Dendritic cell treated with granulocyte-macrophage colony-stimulating factor and Interleukin-4, amounts not matched to agents 40 ng/mL and 50 ng/mL, for 4 days (primary cell): Measurements from ENCODE around the gene SERPINA6.
"Not testable (repeated sequence)": the region's sequence is repeated elsewhere in the genome, so short reads cannot be mapped to it uniquely, and the experiment has no call there.

Experiments
- H3K27ac Mint-ChIP-seq: one replicate; pipeline ENCODE4 v1.8.0; 2022; ENCODE audit warnings: mild to moderate bottlenecking, mixed read lengths
- H3K27me3 Mint-ChIP-seq: one replicate; pipeline ENCODE4 v1.8.0; 2022; ENCODE audit warnings: mild to moderate bottlenecking, mixed read lengths
- H3K36me3 Mint-ChIP-seq: one replicate; pipeline ENCODE4 v1.8.0; 2022; ENCODE audit warnings: low read depth, mixed read lengths
- H3K4me1 Mint-ChIP-seq: one replicate; pipeline ENCODE4 v1.8.0; 2022; ENCODE audit warnings: low read depth, mixed read lengths
- H3K4me3 Mint-ChIP-seq: one replicate; pipeline ENCODE4 v1.8.0; 2022; ENCODE audit warnings: mild to moderate bottlenecking, moderate library complexity, mixed read lengths
- H3K9me3 Mint-ChIP-seq: one replicate; pipeline ENCODE4 v1.8.0; 2022; ENCODE audit warnings: mixed read lengths
- intact Hi-C: fragments of 100-400 bp; cut with micrococcal nuclease; formaldehyde crosslinking; loops from one replicate; pipeline ENCODE4 v1.15.0; 2022

Gene SERPINA6

DNA sequence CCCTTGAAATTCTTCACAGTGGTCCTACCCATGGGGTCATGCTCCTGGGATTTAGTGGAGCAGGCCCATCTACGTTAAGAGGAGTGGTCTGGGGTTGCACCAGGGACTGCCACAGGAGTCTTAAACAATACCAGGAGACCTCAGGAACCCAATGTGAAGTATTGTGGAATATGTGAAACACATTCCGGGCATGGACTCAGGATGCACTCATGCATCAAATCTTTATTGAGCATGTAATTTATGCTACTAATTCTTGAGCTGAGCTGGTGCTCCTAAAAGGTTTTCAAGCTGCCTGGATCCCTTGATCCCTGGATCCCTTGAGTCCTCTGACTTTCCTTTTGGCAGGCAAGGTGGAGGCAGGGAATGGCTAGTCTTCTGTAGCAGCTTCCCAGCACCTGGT lies 38.9 kb downstream of the SERPINA6 start:
- no peak overlapping the region for H3K4me3 Mint-ChIP-seq
- no peaks in the 10 kb centered on the region for H3K36me3 Mint-ChIP-seq
- intact Hi-C loops: no loop called here
- H3K27ac Mint-ChIP-seq: no peak overlapping the region
- no peaks in the 10 kb centered on the region for H3K4me1 Mint-ChIP-seq
- H3K27me3 Mint-ChIP-seq: peaks cover 1% of the 10 kb centered on the region
- no peaks in the 10 kb centered on the region for H3K9me3 Mint-ChIP-seq

DNA sequence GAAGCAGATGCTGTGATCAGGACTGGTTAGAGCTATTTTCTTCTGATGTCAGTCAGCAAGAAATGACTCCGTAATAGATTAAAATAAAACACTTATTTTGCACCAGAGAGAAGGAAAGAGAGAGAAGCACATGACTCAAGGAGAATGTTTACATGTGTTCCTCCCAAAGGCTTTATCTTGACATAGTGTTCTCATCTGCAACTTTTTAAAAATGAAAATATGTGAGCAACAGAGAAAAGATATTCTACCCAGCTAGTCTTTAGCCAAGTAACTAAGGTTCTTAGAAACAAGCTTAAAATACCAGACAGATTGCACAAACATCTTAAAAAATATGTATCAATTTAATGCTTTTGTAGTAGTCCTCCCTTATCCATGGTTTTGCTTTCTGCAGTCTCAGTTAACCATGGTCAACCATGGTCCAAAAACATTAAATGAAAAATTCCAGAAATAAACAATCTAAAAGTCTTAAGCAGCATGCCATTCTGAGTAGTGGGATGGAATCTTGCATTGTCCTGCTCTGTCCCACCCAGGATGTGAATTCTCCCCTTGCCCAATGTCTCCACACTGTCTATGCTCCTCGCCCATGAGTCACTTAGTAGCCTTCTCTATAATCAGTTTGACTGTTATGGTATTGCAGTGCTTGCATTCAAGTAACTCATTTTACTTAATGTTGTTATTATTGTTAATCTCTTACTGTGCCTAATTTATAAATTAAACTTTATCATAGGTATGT lies 40.0 kb downstream of the SERPINA6 start:
- Mint-ChIP-seq H3K36me3 (no peaks in the 10 kb centered on the region), H3K27ac (no peak overlapping the region), H3K4me3 (no peak overlapping the region), H3K27me3 (peaks cover 1% of the 10 kb centered on the region), H3K4me1 (no peaks in the 10 kb centered on the region), H3K9me3 (no peaks in the 10 kb centered on the region)
- intact Hi-C loops: no loop called here

DNA sequence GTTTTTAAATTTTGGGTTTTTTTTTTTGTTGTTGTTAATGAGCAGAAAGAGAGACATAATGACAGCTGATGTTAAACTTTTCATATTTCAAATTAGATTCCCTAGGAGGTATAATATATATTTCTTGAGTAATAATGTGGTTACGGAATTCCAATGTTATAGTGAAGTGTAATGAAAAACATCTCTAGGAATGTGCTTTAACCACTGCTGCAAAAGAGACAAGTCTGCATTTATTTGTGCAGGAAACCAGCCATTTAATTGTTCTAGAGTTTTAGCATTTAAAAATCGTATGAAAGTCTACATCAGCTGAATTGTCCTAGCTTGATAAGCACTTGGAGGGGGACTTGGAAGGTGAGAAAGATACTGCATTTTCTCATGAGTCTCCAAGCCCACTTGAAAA lies 44.4 kb downstream of the SERPINA6 start:
- intact Hi-C loops: no loop called here
- Mint-ChIP-seq H3K27me3 (peaks cover 3% of the 10 kb centered on the region), H3K36me3 (no peaks in the 10 kb centered on the region), H3K4me1 (no peaks in the 10 kb centered on the region), H3K27ac (no peak overlapping the region), H3K9me3 (no peaks in the 10 kb centered on the region), H3K4me3 (no peak overlapping the region)

- H3K9me3 Mint-ChIP-seq, H3K27ac Mint-ChIP-seq, intact Hi-C loops, H3K27me3 Mint-ChIP-seq, H3K4me1 Mint-ChIP-seq, H3K4me3 Mint-ChIP-seq, H3K36me3 Mint-ChIP-seq: not testable (repeated sequence)
Observed at GRCh38 chr14:94276898-94277561, 46.1 kb downstream of the SERPINA6 start.

DNA sequence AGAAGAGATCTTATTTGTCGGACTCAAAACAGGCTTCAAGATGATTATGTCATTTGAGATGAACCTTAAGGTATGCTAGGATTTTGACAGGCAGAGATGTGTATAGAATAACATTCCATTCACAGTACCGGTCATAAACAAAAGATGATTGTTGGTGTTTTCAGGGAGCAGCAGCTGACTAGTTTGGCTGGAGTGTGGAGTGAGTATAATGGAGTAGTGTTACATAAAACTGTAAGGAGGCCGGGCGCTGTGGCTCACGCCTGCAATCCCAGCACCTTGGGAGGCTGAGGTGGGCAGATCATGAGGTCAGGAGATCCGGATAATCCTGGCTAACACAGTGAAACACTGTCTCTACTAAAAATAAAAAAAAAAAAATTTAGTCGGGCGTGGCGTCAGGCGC lies 54.0 kb downstream of the SERPINA6 start:
- Mint-ChIP-seq H3K27me3 (peaks cover 1% of the 10 kb centered on the region), H3K4me3 (no peak overlapping the region), H3K9me3 (no peaks in the 10 kb centered on the region), H3K36me3 (no peaks in the 10 kb centered on the region), H3K27ac (no peak overlapping the region), H3K4me1 (peaks cover 5% of the 10 kb centered on the region)
- intact Hi-C loops: no loop called here

- H3K4me3 Mint-ChIP-seq, H3K4me1 Mint-ChIP-seq, H3K9me3 Mint-ChIP-seq, H3K36me3 Mint-ChIP-seq, H3K27me3 Mint-ChIP-seq, intact Hi-C loops, H3K27ac Mint-ChIP-seq: not testable (repeated sequence)
Observed at GRCh38 chr14:94268582-94268981, 54.6 kb downstream of the SERPINA6 start.

DNA sequence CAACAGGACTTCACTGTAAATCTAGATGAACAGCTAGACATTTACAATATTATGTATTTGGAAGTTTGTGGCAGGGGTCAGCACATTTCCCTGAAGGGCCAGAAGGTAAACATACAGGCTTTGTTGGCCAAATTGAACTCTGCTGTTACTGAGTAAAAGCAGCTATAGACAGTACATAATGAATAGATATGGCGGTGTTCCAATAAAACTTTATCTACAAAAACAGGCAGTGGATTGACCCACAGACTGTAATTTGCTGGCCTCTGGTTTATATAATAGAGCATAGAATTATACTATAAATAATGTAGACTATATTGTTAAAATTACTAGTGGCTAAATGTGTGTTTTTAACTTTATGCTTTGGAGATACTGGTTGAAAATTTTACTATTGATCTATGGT lies 55.8 kb downstream of the SERPINA6 start:
- Mint-ChIP-seq H3K9me3 (peaks cover 12% of the 10 kb centered on the region), H3K4me3 (no peak overlapping the region), H3K4me1 (peaks cover 5% of the 10 kb centered on the region), H3K27me3 (no peaks in the 10 kb centered on the region), H3K36me3 (no peaks in the 10 kb centered on the region), H3K27ac (no peak overlapping the region)
- intact Hi-C loops: no loop called here

- H3K27ac Mint-ChIP-seq, H3K36me3 Mint-ChIP-seq, intact Hi-C loops, H3K4me3 Mint-ChIP-seq, H3K4me1 Mint-ChIP-seq, H3K27me3 Mint-ChIP-seq: not testable (repeated sequence)
- peaks cover 15% of the 10 kb centered on the region for H3K9me3 Mint-ChIP-seq
Observed at GRCh38 chr14:94264195-94264594, 58.9 kb downstream of the SERPINA6 start.
